Retinal pigment epithelial cell (primary cell): ENCODE measurements around the gene RUNX3.

Experiments used
- DNase-seq: peaks from one replicate; pipeline ENCODE4 v3.0.0-alpha.2; 2010; ENCODE audit warnings: low read depth
- H3K4me3 ChIP-seq: 2 replicates; pipeline ENCODE4 v1.5.1; 2011; ENCODE audit warnings: mild to moderate bottlenecking, low read length, control low read depth, moderate library complexity
- TF ChIP-seq, protein P1 (sequence below): conservative IDR thresholded peaks from 2 replicates; pipeline ENCODE4 v1.5.1; 2011; ENCODE audit warnings: low read depth, low read length, control low read depth, inconsistent platforms

The RUNX3 gene

DNA sequence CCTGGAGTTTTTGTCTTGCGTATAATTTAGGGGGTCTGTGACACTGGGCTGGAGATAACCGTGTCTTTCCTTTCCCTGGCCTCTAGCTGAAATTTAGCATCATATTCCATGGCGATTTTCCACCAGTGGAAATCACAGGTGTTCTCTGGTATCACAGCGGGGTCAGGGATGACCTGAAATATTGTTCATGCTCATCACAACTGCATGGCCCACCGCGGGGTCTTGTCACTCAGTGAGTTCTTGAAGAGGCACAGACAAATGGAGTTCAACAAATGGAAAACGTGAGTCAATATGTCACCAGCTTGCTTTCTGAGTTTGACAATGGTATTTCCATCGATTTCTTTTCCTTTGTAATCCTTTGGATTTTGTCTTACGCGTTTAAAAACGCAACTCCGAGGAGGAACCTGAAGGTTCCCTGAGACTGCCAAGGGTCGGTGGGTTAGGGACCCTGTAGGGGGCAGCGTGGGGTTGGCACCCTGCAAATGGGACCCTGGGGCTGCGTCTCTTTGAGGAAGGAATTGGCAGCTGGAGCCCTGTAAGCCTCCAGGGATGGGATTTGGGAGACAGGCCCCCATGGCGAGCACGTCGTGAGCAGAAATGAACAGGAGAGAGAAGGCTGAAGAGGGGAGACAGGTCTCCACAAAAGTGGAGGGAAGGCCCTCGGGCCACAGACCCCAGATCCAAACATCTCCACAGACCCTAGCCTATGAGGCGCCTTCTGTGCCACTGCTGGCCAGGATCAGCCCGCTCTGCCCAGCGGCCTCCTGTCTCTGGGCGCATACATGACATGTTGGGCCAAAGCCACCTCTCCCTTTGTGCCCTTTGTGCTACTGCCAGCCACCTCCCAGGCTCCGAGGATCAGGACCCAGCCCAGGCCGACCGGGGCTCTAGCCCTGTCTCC lies 32.1 kb upstream of the RUNX3 start:
- TF ChIP-seq, protein P1, sequence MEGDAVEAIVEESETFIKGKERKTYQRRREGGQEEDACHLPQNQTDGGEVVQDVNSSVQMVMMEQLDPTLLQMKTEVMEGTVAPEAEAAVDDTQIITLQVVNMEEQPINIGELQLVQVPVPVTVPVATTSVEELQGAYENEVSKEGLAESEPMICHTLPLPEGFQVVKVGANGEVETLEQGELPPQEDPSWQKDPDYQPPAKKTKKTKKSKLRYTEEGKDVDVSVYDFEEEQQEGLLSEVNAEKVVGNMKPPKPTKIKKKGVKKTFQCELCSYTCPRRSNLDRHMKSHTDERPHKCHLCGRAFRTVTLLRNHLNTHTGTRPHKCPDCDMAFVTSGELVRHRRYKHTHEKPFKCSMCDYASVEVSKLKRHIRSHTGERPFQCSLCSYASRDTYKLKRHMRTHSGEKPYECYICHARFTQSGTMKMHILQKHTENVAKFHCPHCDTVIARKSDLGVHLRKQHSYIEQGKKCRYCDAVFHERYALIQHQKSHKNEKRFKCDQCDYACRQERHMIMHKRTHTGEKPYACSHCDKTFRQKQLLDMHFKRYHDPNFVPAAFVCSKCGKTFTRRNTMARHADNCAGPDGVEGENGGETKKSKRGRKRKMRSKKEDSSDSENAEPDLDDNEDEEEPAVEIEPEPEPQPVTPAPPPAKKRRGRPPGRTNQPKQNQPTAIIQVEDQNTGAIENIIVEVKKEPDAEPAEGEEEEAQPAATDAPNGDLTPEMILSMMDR: no peak

DNA sequence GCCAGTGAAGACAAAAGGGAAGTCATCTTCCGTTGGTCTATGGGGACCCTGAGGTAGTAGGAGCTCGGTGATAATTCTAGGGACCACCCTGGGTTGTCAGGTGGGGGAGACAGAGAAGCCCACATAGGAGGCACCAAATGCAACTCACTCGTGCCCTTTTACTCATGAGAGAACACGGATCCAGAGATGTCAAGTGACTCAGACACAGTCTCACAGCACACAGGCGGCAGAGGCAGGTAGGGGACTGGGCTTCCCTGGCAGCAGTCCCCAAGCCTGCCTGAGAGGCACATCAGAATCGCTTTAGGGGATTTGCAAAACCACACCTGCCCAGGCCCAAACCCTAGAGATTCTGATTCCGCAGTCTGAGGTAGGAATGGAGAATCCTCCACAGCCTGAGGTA lies 31.3 kb upstream of the RUNX3 start:
- TF ChIP-seq, protein P1: no peak
- H3K4me3 ChIP-seq: no peak overlapping the region
- DNase-seq: no peak

More for the DNA sequence above, 32.1 kb upstream of the RUNX3 start:
- no peak overlapping the region for H3K4me3 ChIP-seq
- DNase-seq: no peak

DNA sequence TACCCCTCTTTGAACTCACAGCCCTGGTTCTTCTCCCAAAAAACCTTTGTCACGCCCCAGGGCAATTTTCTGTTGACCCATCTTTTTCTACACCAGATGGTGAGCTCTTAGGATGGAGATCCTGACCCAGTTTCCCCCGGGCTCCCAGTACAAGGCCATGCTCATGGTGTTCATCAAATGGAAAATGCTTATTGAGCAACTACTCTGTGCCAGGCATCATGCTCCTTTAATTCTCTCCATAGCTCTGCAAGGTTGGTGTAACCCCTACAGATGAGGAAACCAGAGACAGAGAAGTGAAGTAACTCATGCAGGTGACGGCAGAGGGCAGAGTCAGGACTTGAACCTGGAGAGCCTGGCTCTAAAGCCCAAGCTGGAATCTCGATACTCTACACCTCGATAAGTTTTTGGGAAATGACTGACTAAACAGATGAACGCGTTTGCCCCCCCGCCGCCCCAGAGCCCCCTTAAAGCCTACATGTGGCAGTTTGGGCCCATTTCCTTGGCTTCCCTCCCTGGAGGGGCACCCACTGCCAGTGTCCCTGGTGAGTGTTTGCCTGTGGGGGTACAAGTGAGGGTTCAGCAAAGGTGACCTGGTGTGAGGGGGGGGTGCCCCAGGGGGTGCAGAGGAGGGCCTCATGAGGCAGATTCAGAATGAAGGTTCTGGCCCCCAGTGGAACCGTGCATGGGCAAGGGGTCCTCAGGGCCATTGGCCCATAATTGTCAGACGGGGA lies 30.2 kb upstream of the RUNX3 start:
- no peak overlapping the region for H3K4me3 ChIP-seq
- TF ChIP-seq, protein P1: no peak
- no peak for DNase-seq

DNA sequence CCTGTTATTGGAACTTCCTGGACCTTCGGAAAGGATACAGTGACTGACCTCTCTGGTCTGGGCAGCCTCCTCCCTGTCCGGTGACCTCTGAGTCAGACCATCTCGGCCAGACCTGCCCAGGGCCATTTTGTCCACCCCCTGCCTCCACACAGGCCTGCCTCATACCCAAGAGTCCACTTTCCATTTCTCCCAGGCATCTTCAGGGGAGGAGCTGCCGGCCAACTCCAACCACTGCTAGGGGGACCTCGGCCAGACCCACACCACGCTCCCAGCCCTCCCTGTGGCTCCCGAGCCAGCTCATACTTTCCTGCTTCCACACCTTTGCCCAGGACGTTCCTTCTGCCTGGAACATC lies 29.5 kb upstream of the RUNX3 start:
- TF ChIP-seq, protein P1: no peak
- H3K4me3 ChIP-seq: no peak overlapping the region
- no peak for DNase-seq

DNA sequence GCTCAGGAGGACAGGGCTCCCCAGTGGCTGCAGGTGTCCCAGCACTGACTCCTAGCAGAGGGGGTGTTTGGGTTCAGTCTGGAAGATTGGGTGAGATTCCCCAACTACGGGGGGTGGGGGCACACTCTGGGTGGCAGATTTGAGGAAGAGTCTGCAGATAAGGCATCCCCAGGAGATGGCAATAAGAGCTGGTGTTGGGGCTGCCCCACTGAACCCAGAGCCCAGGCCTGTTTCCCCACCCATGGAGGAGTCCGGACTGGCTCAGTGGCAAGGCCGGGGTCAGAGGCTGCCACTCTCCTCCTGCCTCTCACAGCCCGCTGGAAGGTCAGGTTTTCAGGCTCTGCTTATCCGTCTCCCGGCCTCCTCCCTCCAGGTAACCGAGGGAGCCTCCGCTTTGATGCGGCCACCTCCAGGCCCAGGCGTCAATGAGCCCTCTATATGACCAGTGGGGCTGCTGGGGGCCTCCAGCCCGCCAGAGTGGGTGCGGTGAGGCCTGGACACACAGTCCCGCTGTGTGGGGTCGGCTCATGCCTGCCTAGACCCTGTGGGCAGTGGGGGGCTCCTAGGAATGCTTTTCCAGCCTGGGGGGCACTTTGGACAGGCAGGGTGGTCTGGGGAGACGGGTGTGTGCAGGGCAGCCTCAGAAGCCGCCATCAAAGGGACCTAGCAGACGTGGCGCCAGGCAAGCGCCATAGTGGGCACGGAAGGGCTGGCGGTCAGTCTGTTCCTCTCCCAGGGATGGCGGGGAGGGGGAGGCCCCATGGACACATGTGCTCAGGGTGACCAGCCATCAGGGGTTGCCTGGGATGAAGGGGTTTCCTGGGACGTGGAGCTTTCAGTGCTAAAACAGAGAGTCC lies 28.9 kb upstream of the RUNX3 start:
- no peak for DNase-seq
- TF ChIP-seq, protein P1: no peak
- H3K4me3 ChIP-seq: no peak overlapping the region

DNA sequence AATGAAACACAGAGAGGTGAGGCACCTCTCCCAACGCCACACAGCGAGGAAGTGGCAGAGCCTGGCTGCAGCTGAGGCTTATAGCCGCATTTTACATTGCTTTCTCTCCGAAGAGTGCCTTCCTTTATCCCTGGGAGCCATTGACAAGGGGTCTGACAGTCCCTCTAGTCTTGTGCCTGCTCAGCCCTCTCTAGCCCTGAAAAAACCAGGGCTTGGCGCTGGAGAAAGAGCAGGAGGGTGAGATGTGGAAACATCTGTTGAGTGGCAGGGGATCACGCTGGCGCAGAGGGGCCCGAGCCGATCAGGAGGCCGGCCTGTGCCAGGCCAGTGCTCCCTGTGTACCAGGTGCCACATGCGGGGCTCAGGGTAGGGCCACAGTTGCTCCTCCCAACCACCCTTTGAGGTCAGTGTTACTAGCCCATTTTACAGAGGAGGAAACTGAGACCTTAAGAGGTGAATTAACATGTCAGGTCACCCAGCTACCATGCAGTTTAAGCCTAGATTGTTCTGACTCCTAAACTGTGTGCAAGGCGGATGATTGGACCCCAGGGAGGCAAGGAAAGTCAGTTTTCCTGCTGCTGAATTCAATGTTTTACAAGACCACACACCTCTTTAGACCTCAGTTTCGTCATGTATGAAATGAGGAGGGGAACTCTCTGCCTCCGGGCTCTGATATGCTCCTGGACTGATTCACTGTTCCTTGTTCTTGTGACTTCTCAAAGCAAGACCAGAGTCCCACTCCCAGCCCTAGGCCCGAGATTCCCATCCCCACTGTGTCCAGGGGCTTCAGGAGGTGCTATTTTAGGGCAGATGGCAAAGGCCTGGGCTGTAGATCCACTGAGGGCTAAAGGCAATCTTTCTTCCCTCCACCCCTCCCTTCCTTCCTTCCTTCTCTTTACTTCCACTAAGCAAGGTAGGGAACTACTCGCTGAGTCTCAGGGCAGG lies 28.0 kb upstream of the RUNX3 start:
- TF ChIP-seq, protein P1: no peak
- no peak overlapping the region for H3K4me3 ChIP-seq
- DNase-seq: no peak
